Liver (tissue), 9 donors: ENCODE results near the gene XYLT1. TPM values are rescaled to one million over a fixed set of nuclear protein-coding genes. Genes with fewer than 3 reads are reported as not detected.

Source experiments
- DNase-seq: peaks from one replicate; pipeline ENCODE4 v3.0.0-alpha.2; 2017; ENCODE audit warnings: low spot score
- H3K27ac ChIP-seq, 2 donors: one replicate each; pipeline ENCODE4 v1.7.0; 2013; ENCODE audit warnings: inconsistent platforms in 2 of 2, low read length in 2 of 2, control low read depth in 1 of 2, low read depth in 1 of 2, mild to moderate bottlenecking in 1 of 2
- H3K27me3 ChIP-seq, 4 donors: one replicate each; pipeline versions ENCODE4 v1.6.1 to v1.7.0; 2013; ENCODE audit warnings: low read length in 3 of 4, inconsistent platforms in 1 of 4, mild to moderate bottlenecking in 1 of 4, moderate library complexity in 1 of 4; ENCODE audit not compliant: control insufficient read depth in 4 of 4, insufficient read depth in 4 of 4
- H3K36me3 ChIP-seq, 4 donors: one replicate each; pipeline versions ENCODE4 v1.6.1 to v1.7.0; 2013; ENCODE audit warnings: low read length in 3 of 4, mild to moderate bottlenecking in 3 of 4, low read depth in 1 of 4, moderate library complexity in 1 of 4; ENCODE audit not compliant: control insufficient read depth in 4 of 4, insufficient read depth in 3 of 4
- H3K4me1 ChIP-seq, 4 donors: one replicate each; pipeline versions ENCODE4 v1.6.1 to v1.7.0; 2013; ENCODE audit warnings: low read length in 3 of 4, mild to moderate bottlenecking in 3 of 4, moderate library complexity in 1 of 4; ENCODE audit not compliant: control insufficient read depth in 4 of 4, insufficient read depth in 4 of 4
- H3K4me3 ChIP-seq, 3 donors: one replicate each; pipeline versions ENCODE4 v1.6.1 to v1.7.0; 2013; ENCODE audit warnings: low read length in 3 of 3, control low read depth in 1 of 3, low read depth in 1 of 3, mild to moderate bottlenecking in 1 of 3
- H3K9ac ChIP-seq, 2 donors: one replicate each; pipeline ENCODE4 v1.7.0; 2013; ENCODE audit warnings: low read length in 2 of 2, mild to moderate bottlenecking in 2 of 2, moderate library complexity in 2 of 2, control low read depth in 1 of 2, low read depth in 1 of 2
- H3K9me3 ChIP-seq, 4 donors: one replicate each; pipeline versions ENCODE4 v1.6.1 to v1.7.0; 2013; ENCODE audit warnings: low read length in 3 of 4; ENCODE audit not compliant: control insufficient read depth in 4 of 4
- EGR1 ChIP-seq, 2 donors: IDR thresholded peaks; 2 replicates each; pipeline ENCODE4 v1.6.1; 2016 to 2018; ENCODE audit warnings: antibody characterized with exemption in 2 of 2, low read depth in 2 of 2
- FOXA1 ChIP-seq: IDR thresholded peaks from 2 replicates; pipeline ENCODE4 v1.6.1; 2016; ENCODE audit warnings: antibody characterized with exemption
- FOXA2 ChIP-seq: IDR thresholded peaks from 2 replicates; pipeline ENCODE4 v1.6.1; 2016; ENCODE audit warnings: antibody characterized with exemption
- GABPA ChIP-seq, 2 donors: IDR thresholded peaks in 1 of 2; conservative IDR thresholded peaks in 1 of 2; 2 replicates each; pipeline ENCODE4 v1.6.1; 2016; ENCODE audit warnings: antibody characterized with exemption in 2 of 2, mild to moderate bottlenecking in 1 of 2, moderate library complexity in 1 of 2
- HNF4A ChIP-seq, 2 donors: conservative IDR thresholded peaks; 2 replicates each; pipeline ENCODE4 v1.6.1; 2016; ENCODE audit warnings: antibody characterized with exemption in 2 of 2, mild to moderate bottlenecking in 2 of 2
- HNF4G ChIP-seq: IDR thresholded peaks from 2 replicates; pipeline ENCODE4 v1.6.1; 2016; ENCODE audit warnings: antibody characterized with exemption
- JUND ChIP-seq, 2 donors: IDR thresholded peaks; 2 replicates each; pipeline ENCODE4 v1.6.1; 2016; ENCODE audit warnings: antibody characterized with exemption in 2 of 2
- MAX ChIP-seq: IDR thresholded peaks from 2 replicates; pipeline ENCODE4 v1.6.1; 2016; ENCODE audit warnings: antibody characterized with exemption
- NR2F2 ChIP-seq: IDR thresholded peaks from 2 replicates; pipeline ENCODE4 v1.6.1; 2016; ENCODE audit warnings: antibody characterized with exemption
- RXRA ChIP-seq, 2 donors: IDR thresholded peaks; 2 replicates each; pipeline ENCODE4 v1.6.1; 2017 to 2018; ENCODE audit warnings: antibody characterized with exemption in 2 of 2, mild to moderate bottlenecking in 1 of 2
- SP1 ChIP-seq: IDR thresholded peaks from 2 replicates; pipeline ENCODE4 v1.6.1; 2018; ENCODE audit warnings: antibody characterized with exemption, mild to moderate bottlenecking
- TAF1 ChIP-seq: conservative IDR thresholded peaks from 2 replicates; pipeline ENCODE4 v1.6.1; 2016; ENCODE audit warnings: antibody characterized with exemption, mild to moderate bottlenecking
- YY1 ChIP-seq: IDR thresholded peaks from 2 replicates; pipeline ENCODE4 v1.6.1; 2016; ENCODE audit warnings: antibody characterized with exemption, mild to moderate bottlenecking
- ZBTB33 ChIP-seq: IDR thresholded peaks from 2 replicates; pipeline ENCODE4 v1.6.1; 2016; ENCODE audit warnings: antibody characterized with exemption
- WGBS: extraction: QIAGEN DNeasy Blood & Tissue Kit; methylation state at CpG from one replicate; pipeline ENCODE4 v1.1.7; 2013; 5-methylcytosine and 5-hydroxymethylcytosine counted together
- polyA plus RNA-seq, 2 donors: library from polyadenylated mRNA; stranded (reverse) in 1 of 2; unstranded in 1 of 2; fragments of 200-250 nt in 1 of 2; fragments of >200 nt in 1 of 2; fragmentation: Nextera tagmentation in 1 of 2; extraction: Ambion mirVana in 1 of 2; gene quantifications; one replicate each; pipeline versions ENCODE4 v1.2.1 to v1.2.3, GENCODE V29; 2013 to 2015
- total RNA-seq, 2 donors: library from RNA; depleted of rRNA; stranded (reverse); fragments of >200 nt; gene quantifications; one replicate each; pipeline ENCODE4 v1.2.3, GENCODE V29; 2014
- TF ChIP-seq, protein P1 (sequence below): IDR thresholded peaks from 2 replicates; pipeline ENCODE4 v1.6.1; 2016; ENCODE audit warnings: antibody characterized with exemption, mild to moderate bottlenecking
- TF ChIP-seq, protein P2 (sequence below): IDR thresholded peaks from 2 replicates; pipeline ENCODE4 v1.6.1; 2016; ENCODE audit warnings: antibody characterized with exemption
- TF ChIP-seq, protein P3 (sequence below): fragments of 150-350 bp; IDR thresholded peaks from 2 replicates; pipeline ENCODE4 v1.5.1; 2017; ENCODE audit warnings: improper control_type of control experiment, low read depth, low read length; ENCODE audit not compliant: missing input control
- donor health status: healthy.
- donor health status: healthy.
- donor health status: healthy.
- donor health status: healthy.
- donor health status: healthy.

The XYLT1 gene
- total and polyA plus RNA-seq, 4 donors, result 0.25 to 2.3 (median 0.53) TPM

DNA sequence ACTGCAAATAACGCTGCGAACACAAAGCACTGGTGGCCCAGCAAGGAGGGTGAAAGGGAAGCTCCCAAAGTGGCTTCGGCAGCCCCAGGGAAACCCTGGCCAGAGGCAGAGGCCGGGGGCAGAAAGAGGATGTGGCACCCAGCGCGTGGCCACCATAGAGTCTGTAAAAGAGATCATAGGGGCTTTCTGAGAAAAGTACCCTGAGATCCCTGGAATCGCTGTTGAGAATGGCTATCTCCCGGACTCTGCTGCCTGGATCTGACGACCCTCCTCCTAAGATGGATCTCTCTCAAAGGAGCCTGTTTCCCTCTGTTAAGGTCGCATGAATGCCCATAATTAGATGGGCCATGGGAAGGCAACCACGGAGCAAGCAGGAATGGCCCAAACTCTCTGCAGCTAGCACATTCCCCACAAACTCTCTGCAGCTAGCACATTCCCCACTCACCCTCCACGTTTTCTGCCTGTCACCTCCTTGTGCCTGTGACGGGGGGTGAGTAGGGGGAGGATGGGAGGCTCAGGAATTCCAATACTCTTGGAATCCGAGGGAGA lies 364.4 kb downstream of the XYLT1 start:
- no peaks in the 10 kb centered on the region for H3K36me3 ChIP-seq
- WGBS, result 56% methylated on average over 14 of the region's 14 CpGs
- DNase-seq, result no peak
- H3K27ac ChIP-seq, result no peak overlapping the region
- no peaks in the 10 kb centered on the region for H3K4me1 ChIP-seq
- H3K9ac ChIP-seq, result no peak overlapping the region
- H3K4me3 ChIP-seq, result no peak overlapping the region
- no peak for TF ChIP-seq ZBTB33
- TF ChIP-seq FOXA2, result no peak
- TF ChIP-seq EGR1 (IDR thresholded peaks at IDR 0.05; ENCODE audit: low read depth in 2 of 2), result no peak
- TF ChIP-seq, protein P1, sequence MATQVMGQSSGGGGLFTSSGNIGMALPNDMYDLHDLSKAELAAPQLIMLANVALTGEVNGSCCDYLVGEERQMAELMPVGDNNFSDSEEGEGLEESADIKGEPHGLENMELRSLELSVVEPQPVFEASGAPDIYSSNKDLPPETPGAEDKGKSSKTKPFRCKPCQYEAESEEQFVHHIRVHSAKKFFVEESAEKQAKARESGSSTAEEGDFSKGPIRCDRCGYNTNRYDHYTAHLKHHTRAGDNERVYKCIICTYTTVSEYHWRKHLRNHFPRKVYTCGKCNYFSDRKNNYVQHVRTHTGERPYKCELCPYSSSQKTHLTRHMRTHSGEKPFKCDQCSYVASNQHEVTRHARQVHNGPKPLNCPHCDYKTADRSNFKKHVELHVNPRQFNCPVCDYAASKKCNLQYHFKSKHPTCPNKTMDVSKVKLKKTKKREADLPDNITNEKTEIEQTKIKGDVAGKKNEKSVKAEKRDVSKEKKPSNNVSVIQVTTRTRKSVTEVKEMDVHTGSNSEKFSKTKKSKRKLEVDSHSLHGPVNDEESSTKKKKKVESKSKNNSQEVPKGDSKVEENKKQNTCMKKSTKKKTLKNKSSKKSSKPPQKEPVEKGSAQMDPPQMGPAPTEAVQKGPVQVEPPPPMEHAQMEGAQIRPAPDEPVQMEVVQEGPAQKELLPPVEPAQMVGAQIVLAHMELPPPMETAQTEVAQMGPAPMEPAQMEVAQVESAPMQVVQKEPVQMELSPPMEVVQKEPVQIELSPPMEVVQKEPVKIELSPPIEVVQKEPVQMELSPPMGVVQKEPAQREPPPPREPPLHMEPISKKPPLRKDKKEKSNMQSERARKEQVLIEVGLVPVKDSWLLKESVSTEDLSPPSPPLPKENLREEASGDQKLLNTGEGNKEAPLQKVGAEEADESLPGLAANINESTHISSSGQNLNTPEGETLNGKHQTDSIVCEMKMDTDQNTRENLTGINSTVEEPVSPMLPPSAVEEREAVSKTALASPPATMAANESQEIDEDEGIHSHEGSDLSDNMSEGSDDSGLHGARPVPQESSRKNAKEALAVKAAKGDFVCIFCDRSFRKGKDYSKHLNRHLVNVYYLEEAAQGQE, result no peak
- no peak for TF ChIP-seq MAX
- TF ChIP-seq HNF4A (conservative IDR thresholded peaks at IDR 0.05), result no peak
- TF ChIP-seq, protein P2, sequence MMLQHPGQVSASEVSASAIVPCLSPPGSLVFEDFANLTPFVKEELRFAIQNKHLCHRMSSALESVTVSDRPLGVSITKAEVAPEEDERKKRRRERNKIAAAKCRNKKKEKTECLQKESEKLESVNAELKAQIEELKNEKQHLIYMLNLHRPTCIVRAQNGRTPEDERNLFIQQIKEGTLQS, result no peak
- TF ChIP-seq RXRA (IDR thresholded peaks at IDR 0.05), result no peak
- no peak for TF ChIP-seq HNF4G
- H3K27me3 ChIP-seq, result no peaks in the 10 kb centered on the region
- H3K9me3 ChIP-seq, result no peaks in the 10 kb centered on the region

DNA sequence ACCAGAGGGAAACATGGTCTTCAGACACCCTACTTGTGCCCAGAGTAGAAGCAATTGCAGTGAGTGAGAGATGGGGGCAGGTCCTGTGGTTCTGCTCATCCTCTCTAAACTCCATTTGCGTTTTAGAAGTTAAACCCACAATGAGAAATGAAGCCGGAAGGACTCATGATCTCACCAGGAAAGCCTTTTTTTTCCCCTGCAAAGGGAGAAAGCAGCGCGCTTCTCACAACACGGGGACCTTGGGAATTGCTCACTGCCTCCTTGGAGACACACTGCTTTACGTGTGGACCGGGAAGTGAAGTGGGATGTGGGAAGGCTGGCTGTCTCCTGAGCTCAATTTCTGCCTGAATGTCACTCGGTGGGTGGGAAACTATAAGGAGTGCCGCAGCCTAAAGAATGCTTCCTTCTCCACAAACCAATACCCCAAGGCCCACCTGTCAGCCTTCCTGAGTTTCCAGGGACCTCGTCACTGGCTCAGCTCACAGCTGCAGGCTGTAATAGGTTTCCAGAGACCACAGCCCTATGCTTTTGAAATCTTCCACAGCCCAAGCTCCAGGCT lies 365.4 kb downstream of the XYLT1 start:
- H3K4me1 ChIP-seq, result no peaks in the 10 kb centered on the region
- no peak overlapping the region for H3K4me3 ChIP-seq
- no peak for DNase-seq
- H3K9ac ChIP-seq, result no peak overlapping the region
- H3K36me3 ChIP-seq, result no peaks in the 10 kb centered on the region
- 59% methylated on average over 10 of the region's 10 CpGs for WGBS
- H3K9me3 ChIP-seq, result no peaks in the 10 kb centered on the region
- H3K27me3 ChIP-seq, result no peaks in the 10 kb centered on the region
- H3K27ac ChIP-seq, result no peak overlapping the region
- TF ChIP-seq MAX (no peak), FOXA2 (no peak), HNF4A (conservative IDR thresholded peaks at IDR 0.05) (no peak), RXRA (IDR thresholded peaks at IDR 0.05) (no peak), GABPA (IDR thresholded peaks at IDR 0.05 in 1 of 2, conservative IDR thresholded peaks at IDR 0.05 in 1 of 2) (no peak), FOXA1 (no peak), JUND (IDR thresholded peaks at IDR 0.05) (no peak), SP1 (no peak), TAF1 (no peak), NR2F2 (no peak), EGR1 (IDR thresholded peaks at IDR 0.05; ENCODE audit: low read depth in 2 of 2) (no peak), HNF4G (no peak), YY1 (no peak)
- TF ChIP-seq, protein P1, result no peak
- TF ChIP-seq, protein P2, result no peak
- TF ChIP-seq, protein P3, sequence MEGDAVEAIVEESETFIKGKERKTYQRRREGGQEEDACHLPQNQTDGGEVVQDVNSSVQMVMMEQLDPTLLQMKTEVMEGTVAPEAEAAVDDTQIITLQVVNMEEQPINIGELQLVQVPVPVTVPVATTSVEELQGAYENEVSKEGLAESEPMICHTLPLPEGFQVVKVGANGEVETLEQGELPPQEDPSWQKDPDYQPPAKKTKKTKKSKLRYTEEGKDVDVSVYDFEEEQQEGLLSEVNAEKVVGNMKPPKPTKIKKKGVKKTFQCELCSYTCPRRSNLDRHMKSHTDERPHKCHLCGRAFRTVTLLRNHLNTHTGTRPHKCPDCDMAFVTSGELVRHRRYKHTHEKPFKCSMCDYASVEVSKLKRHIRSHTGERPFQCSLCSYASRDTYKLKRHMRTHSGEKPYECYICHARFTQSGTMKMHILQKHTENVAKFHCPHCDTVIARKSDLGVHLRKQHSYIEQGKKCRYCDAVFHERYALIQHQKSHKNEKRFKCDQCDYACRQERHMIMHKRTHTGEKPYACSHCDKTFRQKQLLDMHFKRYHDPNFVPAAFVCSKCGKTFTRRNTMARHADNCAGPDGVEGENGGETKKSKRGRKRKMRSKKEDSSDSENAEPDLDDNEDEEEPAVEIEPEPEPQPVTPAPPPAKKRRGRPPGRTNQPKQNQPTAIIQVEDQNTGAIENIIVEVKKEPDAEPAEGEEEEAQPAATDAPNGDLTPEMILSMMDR, result no peak
